GM23338 (cell line): ENCODE results near the gene RUNX1. TPM values are rescaled to one million over a fixed set of nuclear protein-coding genes. Genes with fewer than 3 reads are reported as not detected.

Experiments
- ATAC-seq: fragments of 200-7000 bp; cut with Tn5 transposase; 3 replicates; pipeline ENCODE4 v1.9.1; 2020
- DNase-seq: peaks from one replicate; pipeline ENCODE4 v3.0.0-alpha.2; 2015; ENCODE audit warnings: low spot score
- H2AFZ ChIP-seq: fragments of 200-600 bp; sonication (generic); 2 replicates; pipeline ENCODE4 v1.8.0; 2016; ENCODE audit warnings: antibody characterized with exemption, mild to moderate bottlenecking, moderate library complexity
- H3F3A ChIP-seq: fragments of 200-600 bp; sonication (generic); replicated peaks from 2 replicates; pipeline ENCODE4 v1.8.0; 2017; ENCODE audit warnings: antibody characterized with exemption, mixed run types, low read depth
- H3K27ac ChIP-seq: fragments of 200-600 bp; sonication (generic); 2 replicates; pipeline ENCODE4 v1.6.1; 2016; ENCODE audit warnings: low read depth
- H3K27me3 ChIP-seq: fragments of 200-600 bp; sonication (generic); 2 replicates; pipeline ENCODE4 v1.8.0; 2016; ENCODE audit warnings: mild to moderate bottlenecking, mixed run types, moderate library complexity; ENCODE audit not compliant: insufficient read depth
- H3K36me3 ChIP-seq: fragments of 200-600 bp; sonication (generic); 2 replicates; pipeline ENCODE4 v1.8.0; 2016; ENCODE audit warnings: mild to moderate bottlenecking; ENCODE audit not compliant: insufficient read depth
- H3K4me1 ChIP-seq: fragments of 200-600 bp; sonication (generic); 2 replicates; pipeline ENCODE4 v1.8.0; 2016; ENCODE audit warnings: mild to moderate bottlenecking, moderate library complexity; ENCODE audit not compliant: insufficient read depth
- H3K4me2 ChIP-seq: fragments of 200-600 bp; sonication (generic); 2 replicates; pipeline ENCODE4 v1.7.1; 2017; ENCODE audit warnings: mixed run types
- H3K4me3 ChIP-seq: fragments of 200-600 bp; sonication (generic); 2 replicates; pipeline ENCODE4 v1.6.1; 2016; ENCODE audit warnings: mixed run types
- H3K79me2 ChIP-seq: fragments of 200-600 bp; sonication (generic); replicated peaks from 2 replicates; pipeline ENCODE4 v1.8.0; 2017; ENCODE audit warnings: mild to moderate bottlenecking; ENCODE audit not compliant: insufficient read depth
- H3K9me2 ChIP-seq: fragments of 200-600 bp; sonication (generic); 2 replicates; pipeline ENCODE4 v1.8.0; 2017; ENCODE audit not compliant: insufficient read depth
- H4K20me1 ChIP-seq: fragments of 200-600 bp; sonication (generic); replicated peaks from 2 replicates; pipeline ENCODE4 v1.8.0; 2017; ENCODE audit warnings: mild to moderate bottlenecking; ENCODE audit not compliant: insufficient read depth
- H3K27ac Mint-ChIP-seq: 2 replicates; pipeline ENCODE4 v1.8.0; 2020; ENCODE audit warnings: inconsistent platforms, mild to moderate bottlenecking, moderate library complexity, mixed read lengths
- H3K27me3 Mint-ChIP-seq: 3 replicates; pipeline ENCODE4 v1.8.0; 2022; ENCODE audit warnings: low read depth, mild to moderate bottlenecking, moderate library complexity, mixed read lengths, inconsistent platforms; ENCODE audit not compliant: insufficient read depth, poor library complexity
- H3K36me3 Mint-ChIP-seq: 3 replicates; pipeline ENCODE4 v1.8.0; 2021; ENCODE audit warnings: low read depth, mild to moderate bottlenecking, inconsistent platforms, moderate library complexity, mixed read lengths
- H3K4me1 Mint-ChIP-seq: 3 replicates; pipeline ENCODE4 v1.8.0; 2020; ENCODE audit warnings: mild to moderate bottlenecking, inconsistent platforms, mixed read lengths
- H3K4me3 Mint-ChIP-seq: 3 replicates; pipeline ENCODE4 v1.8.0; 2021; ENCODE audit warnings: moderate library complexity, mild to moderate bottlenecking, inconsistent platforms, mixed read lengths
- H3K9me3 Mint-ChIP-seq: 3 replicates; pipeline ENCODE4 v1.8.0; 2020; ENCODE audit warnings: moderate library complexity, mild to moderate bottlenecking, inconsistent platforms, mixed read lengths
- CREB1 ChIP-seq: fragments of 250-450 bp; sonication (Bioruptor Pico); IDR thresholded peaks from 2 replicates; pipeline ENCODE4 v1.5.0; 2020; ENCODE audit warnings: low read depth, mild to moderate bottlenecking, moderate library complexity
- EZH2 ChIP-seq: fragments of 200-600 bp; sonication (generic); IDR thresholded peaks from one replicate; pipeline ENCODE4 v1.8.0; 2017; ENCODE audit warnings: antibody characterized with exemption, mild to moderate bottlenecking, low read depth; ENCODE audit not compliant: unreplicated experiment
- EZH2phosphoT487 ChIP-seq: fragments of 200-600 bp; sonication (generic); IDR thresholded peaks from one replicate; pipeline ENCODE4 v1.8.1; 2018; ENCODE audit warnings: antibody characterized with exemption; ENCODE audit not compliant: unreplicated experiment
- POLR2AphosphoS5 ChIP-seq: IDR thresholded peaks from 2 replicates; pipeline ENCODE4 v1.6.1; 2016; ENCODE audit warnings: antibody characterized with exemption, low read depth
- STAT1 ChIP-seq: IDR thresholded peaks from one replicate; pipeline ENCODE4 v1.6.1; 2016; ENCODE audit warnings: antibody characterized with exemption; ENCODE audit not compliant: unreplicated experiment
- polyA plus RNA-seq: library from polyadenylated mRNA; unstranded; fragments of >200 nt; fragmentation: Nextera tagmentation; extraction: Ambion mirVana; gene quantifications from 2 replicates; pipeline ENCODE4 v1.2.1, GENCODE V29; 2016
- total RNA-seq: library from RNA; depleted of rRNA; stranded (reverse); fragments of >200 nt; shearing (Covaris generic); gene quantifications from 2 replicates; pipeline ENCODE4 v1.2.3, GENCODE V29; 2014
- TF ChIP-seq, protein P1 (sequence below): IDR thresholded peaks from one replicate; pipeline ENCODE4 v1.6.1; 2018; ENCODE audit warnings: antibody characterized with exemption; ENCODE audit not compliant: unreplicated experiment
- TF ChIP-seq, protein P2 (sequence below): fragments of 250-450 bp; sonication (Bioruptor Pico); IDR thresholded peaks from 2 replicates; pipeline ENCODE4 v1.5.0; 2020; ENCODE audit warnings: mild to moderate bottlenecking, moderate library complexity

Gene RUNX1
- total and polyA plus RNA-seq, 2 experiments from 2014 or later: 0.29 to 1.1 TPM

DNA sequence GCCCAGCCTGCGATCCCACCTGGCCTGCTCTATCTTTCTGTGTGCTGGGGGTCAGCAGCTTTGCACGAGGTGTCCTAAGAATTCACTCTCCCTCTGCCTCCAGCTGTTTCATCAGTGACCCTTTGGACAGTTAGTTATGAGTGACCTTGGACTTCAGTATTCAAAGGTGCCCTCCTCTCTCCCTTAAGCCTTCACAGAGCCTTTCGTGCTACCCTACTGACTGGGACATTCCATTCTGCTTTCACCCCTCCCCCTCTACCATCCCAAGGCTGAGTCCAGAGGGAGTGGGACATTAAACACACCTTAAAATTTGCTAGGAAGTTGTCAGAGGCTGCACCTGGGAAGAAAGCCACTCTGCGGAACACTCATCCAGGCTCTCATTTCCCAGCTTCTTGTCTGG is 208.4 kb downstream of the RUNX1 start (continued):
- TF ChIP-seq, protein P1, sequence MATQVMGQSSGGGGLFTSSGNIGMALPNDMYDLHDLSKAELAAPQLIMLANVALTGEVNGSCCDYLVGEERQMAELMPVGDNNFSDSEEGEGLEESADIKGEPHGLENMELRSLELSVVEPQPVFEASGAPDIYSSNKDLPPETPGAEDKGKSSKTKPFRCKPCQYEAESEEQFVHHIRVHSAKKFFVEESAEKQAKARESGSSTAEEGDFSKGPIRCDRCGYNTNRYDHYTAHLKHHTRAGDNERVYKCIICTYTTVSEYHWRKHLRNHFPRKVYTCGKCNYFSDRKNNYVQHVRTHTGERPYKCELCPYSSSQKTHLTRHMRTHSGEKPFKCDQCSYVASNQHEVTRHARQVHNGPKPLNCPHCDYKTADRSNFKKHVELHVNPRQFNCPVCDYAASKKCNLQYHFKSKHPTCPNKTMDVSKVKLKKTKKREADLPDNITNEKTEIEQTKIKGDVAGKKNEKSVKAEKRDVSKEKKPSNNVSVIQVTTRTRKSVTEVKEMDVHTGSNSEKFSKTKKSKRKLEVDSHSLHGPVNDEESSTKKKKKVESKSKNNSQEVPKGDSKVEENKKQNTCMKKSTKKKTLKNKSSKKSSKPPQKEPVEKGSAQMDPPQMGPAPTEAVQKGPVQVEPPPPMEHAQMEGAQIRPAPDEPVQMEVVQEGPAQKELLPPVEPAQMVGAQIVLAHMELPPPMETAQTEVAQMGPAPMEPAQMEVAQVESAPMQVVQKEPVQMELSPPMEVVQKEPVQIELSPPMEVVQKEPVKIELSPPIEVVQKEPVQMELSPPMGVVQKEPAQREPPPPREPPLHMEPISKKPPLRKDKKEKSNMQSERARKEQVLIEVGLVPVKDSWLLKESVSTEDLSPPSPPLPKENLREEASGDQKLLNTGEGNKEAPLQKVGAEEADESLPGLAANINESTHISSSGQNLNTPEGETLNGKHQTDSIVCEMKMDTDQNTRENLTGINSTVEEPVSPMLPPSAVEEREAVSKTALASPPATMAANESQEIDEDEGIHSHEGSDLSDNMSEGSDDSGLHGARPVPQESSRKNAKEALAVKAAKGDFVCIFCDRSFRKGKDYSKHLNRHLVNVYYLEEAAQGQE: no peak

DNA sequence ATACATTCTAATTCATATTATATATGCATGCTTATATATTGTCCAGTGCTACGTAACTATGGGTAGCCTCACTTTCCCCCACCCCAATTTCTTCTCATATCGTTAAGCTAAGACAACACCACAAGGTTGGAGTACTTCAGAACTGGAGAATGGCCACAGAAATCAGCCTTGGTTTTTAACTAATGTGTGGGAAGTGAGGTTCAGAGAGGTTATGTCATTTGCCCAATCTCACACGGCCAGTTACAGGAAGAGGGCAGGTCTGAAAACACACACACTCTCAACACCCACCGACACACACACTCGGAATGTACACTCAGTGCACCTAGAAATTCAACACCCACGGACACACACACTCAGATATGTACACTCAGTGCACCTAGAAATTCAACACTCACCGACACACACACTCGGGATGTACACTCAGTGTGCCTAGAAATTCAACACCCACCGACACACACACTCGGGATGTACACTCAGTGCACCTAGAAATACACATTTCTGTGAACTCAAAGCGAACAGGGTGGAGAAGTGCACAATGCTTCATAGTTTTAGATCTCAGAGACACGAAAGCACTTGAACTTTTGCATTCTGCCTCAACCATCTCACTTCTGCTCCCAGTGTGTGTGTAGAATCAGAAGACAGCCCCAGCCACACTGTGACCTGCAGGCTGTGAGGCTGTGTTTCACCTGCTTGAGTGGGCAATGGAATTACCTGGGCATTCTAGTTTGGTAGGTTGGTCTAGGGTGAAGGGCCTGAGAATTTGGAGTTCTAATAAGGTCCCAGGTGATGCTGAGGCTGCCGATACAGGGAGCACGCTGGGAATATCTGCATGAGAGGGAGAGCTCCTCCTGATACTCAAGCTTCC is 209.9 kb downstream of the RUNX1 start:
- no peak overlapping the region for H3K4me3 ChIP-seq
- no peak overlapping the region for H3K27ac ChIP-seq
- Mint-ChIP-seq H3K27me3 (peaks cover 7% of the 10 kb centered on the region), H3K36me3 (no peaks in the 10 kb centered on the region), H3K9me3 (no peaks in the 10 kb centered on the region), H3K27ac (no peak overlapping the region), H3K4me3 (no peak overlapping the region), H3K4me1 (peaks cover 46% of the 10 kb centered on the region)
- H3F3A ChIP-seq: no peaks in the 10 kb centered on the region
- ATAC-seq (no peak), DNase-seq (no peak)
- H3K4me1 ChIP-seq: peaks cover 20% of the 10 kb centered on the region
- H3K36me3 ChIP-seq: no peaks in the 10 kb centered on the region
- H3K79me2 ChIP-seq: no peaks in the 10 kb centered on the region
- no peak overlapping the region for H2AFZ ChIP-seq
- H4K20me1 ChIP-seq: no peaks in the 10 kb centered on the region
- no peak for TF ChIP-seq EZH2phosphoT487
- TF ChIP-seq EZH2: no peak
- no peak for TF ChIP-seq STAT1
- no peak for TF ChIP-seq POLR2AphosphoS5
- TF ChIP-seq, protein P2, sequence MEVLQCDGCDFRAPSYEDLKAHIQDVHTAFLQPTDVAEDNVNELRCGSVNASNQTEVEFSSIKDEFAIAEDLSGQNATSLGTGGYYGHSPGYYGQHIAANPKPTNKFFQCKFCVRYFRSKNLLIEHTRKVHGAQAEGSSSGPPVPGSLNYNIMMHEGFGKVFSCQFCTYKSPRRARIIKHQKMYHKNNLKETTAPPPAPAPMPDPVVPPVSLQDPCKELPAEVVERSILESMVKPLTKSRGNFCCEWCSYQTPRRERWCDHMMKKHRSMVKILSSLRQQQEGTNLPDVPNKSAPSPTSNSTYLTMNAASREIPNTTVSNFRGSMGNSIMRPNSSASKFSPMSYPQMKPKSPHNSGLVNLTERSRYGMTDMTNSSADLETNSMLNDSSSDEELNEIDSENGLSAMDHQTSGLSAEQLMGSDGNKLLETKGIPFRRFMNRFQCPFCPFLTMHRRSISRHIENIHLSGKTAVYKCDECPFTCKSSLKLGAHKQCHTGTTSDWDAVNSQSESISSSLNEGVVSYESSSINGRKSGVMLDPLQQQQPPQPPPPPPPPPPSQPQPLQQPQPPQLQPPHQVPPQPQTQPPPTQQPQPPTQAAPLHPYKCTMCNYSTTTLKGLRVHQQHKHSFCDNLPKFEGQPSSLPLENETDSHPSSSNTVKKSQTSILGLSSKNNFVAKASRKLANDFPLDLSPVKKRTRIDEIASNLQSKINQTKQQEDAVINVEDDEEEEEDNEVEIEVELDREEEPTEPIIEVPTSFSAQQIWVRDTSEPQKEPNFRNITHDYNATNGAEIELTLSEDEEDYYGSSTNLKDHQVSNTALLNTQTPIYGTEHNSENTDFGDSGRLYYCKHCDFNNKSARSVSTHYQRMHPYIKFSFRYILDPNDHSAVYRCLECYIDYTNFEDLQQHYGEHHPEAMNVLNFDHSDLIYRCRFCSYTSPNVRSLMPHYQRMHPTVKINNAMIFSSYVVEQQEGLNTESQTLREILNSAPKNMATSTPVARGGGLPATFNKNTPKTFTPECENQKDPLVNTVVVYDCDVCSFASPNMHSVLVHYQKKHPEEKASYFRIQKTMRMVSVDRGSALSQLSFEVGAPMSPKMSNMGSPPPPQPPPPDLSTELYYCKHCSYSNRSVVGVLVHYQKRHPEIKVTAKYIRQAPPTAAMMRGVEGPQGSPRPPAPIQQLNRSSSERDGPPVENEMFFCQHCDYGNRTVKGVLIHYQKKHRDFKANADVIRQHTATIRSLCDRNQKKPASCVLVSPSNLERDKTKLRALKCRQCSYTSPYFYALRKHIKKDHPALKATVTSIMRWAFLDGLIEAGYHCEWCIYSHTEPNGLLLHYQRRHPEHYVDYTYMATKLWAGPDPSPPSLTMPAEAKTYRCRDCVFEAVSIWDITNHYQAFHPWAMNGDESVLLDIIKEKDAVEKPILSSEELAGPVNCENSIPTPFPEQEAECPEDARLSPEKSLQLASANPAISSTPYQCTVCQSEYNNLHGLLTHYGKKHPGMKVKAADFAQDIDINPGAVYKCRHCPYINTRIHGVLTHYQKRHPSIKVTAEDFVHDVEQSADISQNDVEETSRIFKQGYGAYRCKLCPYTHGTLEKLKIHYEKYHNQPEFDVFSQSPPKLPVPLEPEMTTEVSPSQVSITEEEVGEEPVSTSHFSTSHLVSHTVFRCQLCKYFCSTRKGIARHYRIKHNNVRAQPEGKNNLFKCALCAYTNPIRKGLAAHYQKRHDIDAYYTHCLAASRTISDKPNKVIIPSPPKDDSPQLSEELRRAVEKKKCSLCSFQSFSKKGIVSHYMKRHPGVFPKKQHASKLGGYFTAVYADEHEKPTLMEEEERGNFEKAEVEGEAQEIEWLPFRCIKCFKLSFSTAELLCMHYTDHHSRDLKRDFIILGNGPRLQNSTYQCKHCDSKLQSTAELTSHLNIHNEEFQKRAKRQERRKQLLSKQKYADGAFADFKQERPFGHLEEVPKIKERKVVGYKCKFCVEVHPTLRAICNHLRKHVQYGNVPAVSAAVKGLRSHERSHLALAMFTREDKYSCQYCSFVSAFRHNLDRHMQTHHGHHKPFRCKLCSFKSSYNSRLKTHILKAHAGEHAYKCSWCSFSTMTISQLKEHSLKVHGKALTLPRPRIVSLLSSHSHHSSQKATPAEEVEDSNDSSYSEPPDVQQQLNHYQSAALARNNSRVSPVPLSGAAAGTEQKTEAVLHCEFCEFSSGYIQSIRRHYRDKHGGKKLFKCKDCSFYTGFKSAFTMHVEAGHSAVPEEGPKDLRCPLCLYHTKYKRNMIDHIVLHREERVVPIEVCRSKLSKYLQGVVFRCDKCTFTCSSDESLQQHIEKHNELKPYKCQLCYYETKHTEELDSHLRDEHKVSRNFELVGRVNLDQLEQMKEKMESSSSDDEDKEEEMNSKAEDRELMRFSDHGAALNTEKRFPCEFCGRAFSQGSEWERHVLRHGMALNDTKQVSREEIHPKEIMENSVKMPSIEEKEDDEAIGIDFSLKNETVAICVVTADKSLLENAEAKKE: no peak
- no peak for TF ChIP-seq CREB1 (CRISPR knock-in tag)
- H3K4me2 ChIP-seq: no peak overlapping the region
- H3K9me2 ChIP-seq: no peaks in the 10 kb centered on the region
- no peaks in the 10 kb centered on the region for H3K27me3 ChIP-seq
